Upper lobe of left lung (tissue), 6 donors: Measurements from ENCODE around the gene ZFHX3. TPM values are rescaled to one million over a fixed set of nuclear protein-coding genes. Genes with fewer than 3 reads are reported as not detected.

Experiments used
- ATAC-seq, 2 donors: fragments of 200-7000 bp; cut with Tn5 transposase; one replicate each; pipeline ENCODE4 v1.9.1; 2022; ENCODE audit warnings: mild to moderate bottlenecking in 2 of 2, moderate library complexity in 2 of 2; ENCODE audit not compliant: low FRiP score in 2 of 2
- DNase-seq, 2 donors: peaks; one replicate each; pipeline ENCODE4 v3.0.0-alpha.2; 2019 to 2020
- H3K27ac ChIP-seq, 4 donors: fragments of 200-600 bp; sonication (generic); one replicate each; pipeline ENCODE4 v1.5.1; 2016 to 2019
- H3K27me3 ChIP-seq, 4 donors: fragments of 200-600 bp; sonication (generic); one replicate each; pipeline ENCODE4 v1.5.1; 2017 to 2019
- H3K36me3 ChIP-seq, 4 donors: fragments of 200-600 bp; sonication (generic); one replicate each; pipeline ENCODE4 v1.5.1; 2016 to 2019
- H3K4me1 ChIP-seq, 4 donors: fragments of 200-600 bp; sonication (generic); one replicate each; pipeline ENCODE4 v1.5.1; 2018 to 2019
- H3K4me3 ChIP-seq, 4 donors: fragments of 200-600 bp; sonication (generic); one replicate each; pipeline ENCODE4 v1.5.1; 2017 to 2019; ENCODE audit warnings: mild to moderate bottlenecking in 2 of 4, moderate library complexity in 1 of 4
- H3K9me3 ChIP-seq, 4 donors: fragments of 200-600 bp; sonication (generic); one replicate each; pipeline ENCODE4 v1.5.1; 2018 to 2019
- EP300 ChIP-seq, 4 donors: sonication (generic); formaldehyde crosslinking; IDR thresholded peaks; one replicate each; pipeline ENCODE4 v1.5.1; 2017; ENCODE audit warnings: antibody characterized with exemption in 4 of 4, control low read depth in 2 of 4
- POLR2A ChIP-seq, 4 donors: fragments of 450-650 bp; IDR thresholded peaks; one replicate each; pipeline ENCODE4 v1.5.1; 2016 to 2017; ENCODE audit warnings: antibody characterized with exemption in 4 of 4, mild to moderate bottlenecking in 2 of 4
- POLR2AphosphoS5 ChIP-seq, 2 donors: sonication (generic); formaldehyde crosslinking; IDR thresholded peaks; one replicate each; pipeline ENCODE4 v1.5.1; 2017; ENCODE audit warnings: antibody characterized with exemption in 2 of 2
- WGBS, 2 donors: methylation state at CpG; one replicate each; pipeline ENCODE4 v1.1.5; 2017 to 2018; 5-methylcytosine and 5-hydroxymethylcytosine counted together
- total RNA-seq, 6 donors: library from RNA; depleted of rRNA in 4 of 6; stranded (reverse); fragments of >200 nt in 4 of 6; gene quantifications; one replicate each; pipeline versions ENCODE4 v1.1.0 to v1.2.1, GENCODE V29; 2016 to 2021
- TF ChIP-seq, protein P1 (sequence below), 6 experiments: fragments of 450-650 bp in 4 of 6; fragments of 200-600 bp in 2 of 6; sonication (generic) in 2 of 6; IDR thresholded peaks; one replicate each; pipeline ENCODE4 v1.5.1; 2016 to 2019; ENCODE audit warnings: antibody characterized with exemption in 6 of 6
- donor health status: DM: no; HTN: no; CAD: no; lungs with moderate emphysema.
- donor health status: DM: no; HTN: yes; CAD: no; lungs with severe emphysema.

ZFHX3 gene
- total RNA-seq, 6 donors from 2014 or later: 22.4 to 40.3 (median 27.0) TPM

DNA sequence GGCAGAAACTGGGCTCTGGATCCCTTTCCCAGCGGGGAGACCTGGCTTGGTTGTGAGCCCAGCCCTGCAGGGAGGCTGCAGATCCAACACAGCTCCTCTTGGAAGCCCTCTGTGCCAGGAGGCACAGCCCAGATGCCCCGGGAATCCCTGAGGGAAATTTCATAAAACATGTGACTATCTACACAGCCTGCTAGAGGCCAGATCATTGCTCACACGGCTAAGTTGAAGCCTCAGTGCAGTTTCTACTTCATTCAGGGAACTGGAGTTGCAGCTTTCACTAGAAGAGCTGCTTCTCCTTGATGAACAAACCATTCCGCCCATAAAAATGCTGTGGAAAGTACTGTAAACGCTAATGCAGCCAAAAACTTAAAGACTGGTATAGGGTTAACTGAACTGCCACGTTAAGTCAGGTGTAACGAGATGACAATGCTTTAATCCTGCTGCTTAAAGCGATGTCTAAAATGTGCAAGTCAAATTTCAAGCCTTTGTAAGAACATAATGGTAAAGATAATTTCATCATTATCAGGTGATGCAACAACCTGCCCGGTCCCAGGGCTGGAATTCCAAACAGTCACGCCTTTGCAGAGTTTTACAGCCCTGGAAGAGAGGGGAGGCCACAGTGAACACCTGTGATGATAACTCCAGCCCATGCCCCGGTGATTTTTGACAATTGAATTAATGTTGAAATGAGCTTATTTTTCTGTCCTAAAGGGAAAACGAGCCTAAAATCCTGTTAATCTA lies 172.5 kb downstream of the ZFHX3 start:
- ATAC-seq (no peak), DNase-seq (no peak)
- Histone ChIP-seq H3K4me1 (peaks cover 13 to 32% (median 30%) of the 10 kb centered on the region in 4 donors), H3K9me3 (no peaks in the 10 kb centered on the region), H3K27me3 (no peaks in the 10 kb centered on the region), H3K27ac (peak overlapping the region in 3 of 4 donors; percentile 6 to 16 (median 7)), H3K36me3 (no peaks in the 10 kb centered on the region), H3K4me3 (no peak overlapping the region)
- 65 to 68% methylated on average over 11 to 12 of the region's 12 CpGs for WGBS, 2 donors
- TF ChIP-seq POLR2A (IDR thresholded peaks at IDR 0.05) (no peak), POLR2AphosphoS5 (IDR thresholded peaks at IDR 0.05) (no peak), EP300 (IDR thresholded peaks at IDR 0.05) (no peak)
- TF ChIP-seq, protein P1, sequence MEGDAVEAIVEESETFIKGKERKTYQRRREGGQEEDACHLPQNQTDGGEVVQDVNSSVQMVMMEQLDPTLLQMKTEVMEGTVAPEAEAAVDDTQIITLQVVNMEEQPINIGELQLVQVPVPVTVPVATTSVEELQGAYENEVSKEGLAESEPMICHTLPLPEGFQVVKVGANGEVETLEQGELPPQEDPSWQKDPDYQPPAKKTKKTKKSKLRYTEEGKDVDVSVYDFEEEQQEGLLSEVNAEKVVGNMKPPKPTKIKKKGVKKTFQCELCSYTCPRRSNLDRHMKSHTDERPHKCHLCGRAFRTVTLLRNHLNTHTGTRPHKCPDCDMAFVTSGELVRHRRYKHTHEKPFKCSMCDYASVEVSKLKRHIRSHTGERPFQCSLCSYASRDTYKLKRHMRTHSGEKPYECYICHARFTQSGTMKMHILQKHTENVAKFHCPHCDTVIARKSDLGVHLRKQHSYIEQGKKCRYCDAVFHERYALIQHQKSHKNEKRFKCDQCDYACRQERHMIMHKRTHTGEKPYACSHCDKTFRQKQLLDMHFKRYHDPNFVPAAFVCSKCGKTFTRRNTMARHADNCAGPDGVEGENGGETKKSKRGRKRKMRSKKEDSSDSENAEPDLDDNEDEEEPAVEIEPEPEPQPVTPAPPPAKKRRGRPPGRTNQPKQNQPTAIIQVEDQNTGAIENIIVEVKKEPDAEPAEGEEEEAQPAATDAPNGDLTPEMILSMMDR (IDR thresholded peaks at IDR 0.05): no peak

DNA sequence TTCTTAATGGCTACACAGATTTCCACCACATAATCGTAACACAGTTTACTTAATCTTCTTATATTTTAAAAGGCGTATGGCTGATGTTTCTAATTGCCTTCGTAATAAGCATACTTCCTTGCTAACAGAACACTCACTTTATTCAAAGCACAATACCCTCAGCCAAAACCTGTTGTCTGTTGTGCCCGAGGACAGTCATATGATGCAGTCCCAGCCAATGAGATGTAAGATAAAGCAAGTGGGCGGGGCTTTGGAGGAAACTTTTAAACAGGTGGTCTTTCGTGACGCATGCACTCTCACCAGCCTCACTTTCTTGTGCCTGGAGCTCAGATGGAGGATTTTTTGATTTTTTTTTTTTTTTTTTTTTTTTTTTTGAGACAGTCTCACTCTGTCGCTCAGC lies 174.1 kb downstream of the ZFHX3 start:
- TF ChIP-seq, protein P1 (IDR thresholded peaks at IDR 0.05): no peak
- no peak for TF ChIP-seq EP300 (IDR thresholded peaks at IDR 0.05)
- TF ChIP-seq POLR2AphosphoS5 (IDR thresholded peaks at IDR 0.05): no peak
- TF ChIP-seq POLR2A (IDR thresholded peaks at IDR 0.05): no peak
- Histone ChIP-seq H3K27me3 (no peaks in the 10 kb centered on the region), H3K9me3 (no peaks in the 10 kb centered on the region), H3K4me1 (peaks cover 13 to 32% (median 30%) of the 10 kb centered on the region in 4 donors), H3K4me3 (no peak overlapping the region), H3K36me3 (no peaks in the 10 kb centered on the region), H3K27ac (no peak overlapping the region)
- WGBS, 2 donors: 91 to 94% methylated on average over 8 of the region's 8 CpGs
- no peak for ATAC-seq
- DNase-seq: no peak

DNA sequence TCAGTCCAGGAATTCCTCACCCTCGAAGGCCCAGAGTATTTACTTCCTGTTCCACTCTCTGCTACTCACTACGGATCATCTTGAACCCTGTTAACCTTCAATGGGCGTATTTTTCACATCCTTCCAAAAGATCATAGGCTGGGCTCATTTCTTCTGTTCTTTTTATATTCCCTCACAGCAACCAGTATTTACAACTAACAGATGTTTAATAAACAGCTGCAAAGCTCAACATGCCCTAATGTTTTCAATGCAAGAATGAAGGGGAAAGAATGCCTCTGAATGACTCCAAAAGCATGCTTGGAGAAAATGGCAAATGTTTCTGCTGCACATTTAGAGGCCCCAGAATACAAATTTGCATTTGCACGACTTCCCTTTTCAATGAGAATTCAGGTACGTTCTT lies 174.9 kb downstream of the ZFHX3 start:
- 53 to 66% methylated on average over 5 of the region's 5 CpGs for WGBS, 2 donors

DNA sequence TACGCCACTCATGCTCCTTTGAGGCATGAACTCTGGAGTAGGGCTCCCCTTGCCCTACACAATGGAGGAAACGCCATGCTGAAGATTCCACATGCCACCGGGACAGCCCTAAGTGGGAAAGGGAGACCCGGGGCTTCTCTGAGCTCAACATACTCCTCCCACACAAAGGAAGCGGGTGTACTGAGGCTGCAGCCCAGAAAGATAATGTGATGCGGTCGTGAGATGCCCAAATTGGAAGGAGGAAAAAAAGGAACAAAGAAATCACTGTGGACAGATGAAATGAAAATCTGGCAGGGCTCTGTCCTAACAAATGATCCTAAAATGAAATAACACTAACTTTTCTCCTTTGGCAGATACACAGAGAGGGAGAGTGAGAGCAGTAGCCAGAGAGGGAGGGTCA lies 182.1 kb downstream of the ZFHX3 start:
- H3K27me3 ChIP-seq: no peaks in the 10 kb centered on the region
- 87 to 96% methylated on average over 7 of the region's 7 CpGs for WGBS, 2 donors
- H3K4me3 ChIP-seq: no peak overlapping the region
- H3K9me3 ChIP-seq: no peaks in the 10 kb centered on the region
- ATAC-seq (peak in 1 of 2 donors; percentile 39), DNase-seq (no peak)
- H3K4me1 ChIP-seq: no peaks in the 10 kb centered on the region
- TF ChIP-seq EP300 (IDR thresholded peaks at IDR 0.05): no peak
- TF ChIP-seq POLR2A (IDR thresholded peaks at IDR 0.05): no peak
- TF ChIP-seq POLR2AphosphoS5 (IDR thresholded peaks at IDR 0.05): no peak
- TF ChIP-seq, protein P1 (IDR thresholded peaks at IDR 0.05): no peak
- no peak overlapping the region for H3K27ac ChIP-seq
- H3K36me3 ChIP-seq: peaks cover 0 to 6% (median 2%) of the 10 kb centered on the region in 4 donors

More for the DNA sequence above, 174.9 kb downstream of the ZFHX3 start:
- DNase-seq (no peak), ATAC-seq (no peak)
- Histone ChIP-seq H3K36me3 (no peaks in the 10 kb centered on the region), H3K9me3 (no peaks in the 10 kb centered on the region), H3K27ac (no peak overlapping the region), H3K27me3 (no peaks in the 10 kb centered on the region), H3K4me1 (peaks cover 13 to 29% (median 26%) of the 10 kb centered on the region in 4 donors), H3K4me3 (no peak overlapping the region)
- TF ChIP-seq, protein P1 (IDR thresholded peaks at IDR 0.05): no peak
- TF ChIP-seq POLR2A (IDR thresholded peaks at IDR 0.05) (no peak), POLR2AphosphoS5 (IDR thresholded peaks at IDR 0.05) (no peak), EP300 (IDR thresholded peaks at IDR 0.05) (no peak)

DNA sequence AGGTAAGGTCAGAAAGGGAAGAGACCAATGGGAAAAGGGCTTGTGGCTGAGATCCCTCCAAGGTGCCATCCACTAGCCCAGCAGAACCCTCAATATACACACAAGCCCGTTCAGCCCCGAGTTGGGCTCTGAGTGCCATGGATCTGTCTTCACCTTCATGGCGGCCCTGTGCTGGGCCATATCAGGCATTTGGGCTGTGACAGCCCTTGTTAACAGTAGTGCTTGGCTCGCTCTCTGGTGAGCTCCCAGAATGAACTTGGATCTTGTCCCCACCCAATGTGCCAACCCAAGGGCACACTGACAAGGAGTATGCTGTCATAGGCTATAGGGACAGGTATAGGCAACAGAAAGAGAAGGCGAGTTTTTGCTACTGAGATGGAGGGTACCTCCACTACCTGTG lies 182.7 kb downstream of the ZFHX3 start:
- WGBS, 2 donors: 92 to 100% methylated on average over 4 to 5 of the region's 5 CpGs

More for the DNA sequence above, 182.7 kb downstream of the ZFHX3 start:
- Histone ChIP-seq H3K9me3 (no peaks in the 10 kb centered on the region), H3K27me3 (no peaks in the 10 kb centered on the region), H3K36me3 (peaks cover 0 to 6% (median 2%) of the 10 kb centered on the region in 4 donors), H3K27ac (no peak overlapping the region), H3K4me3 (no peak overlapping the region), H3K4me1 (no peaks in the 10 kb centered on the region)
- TF ChIP-seq POLR2A (IDR thresholded peaks at IDR 0.05): no peak
- DNase-seq (no peak), ATAC-seq (no peak)
